GM12891 (cell line): ENCODE measurements around the gene TSEN54.

Source experiments
- DNase-seq: peaks from one replicate; pipeline ENCODE4 v3.0.0; 2011; ENCODE audit warnings: low spot score; ENCODE audit not compliant: insufficient read length
- FAIRE-seq: peaks from 2 replicates; lab custom pipeline; 2011; peaks lifted over from hg19 to GRCh38; lab: Jason Lieb, UNC
- PAX5 ChIP-seq: IDR thresholded peaks from 2 replicates; pipeline ENCODE4 v1.6.1; 2011; ENCODE audit warnings: low read length, moderate library complexity, mild to moderate bottlenecking; ENCODE audit not compliant: insufficient read depth, severe bottlenecking
- POLR2A ChIP-seq: IDR thresholded peaks from 2 replicates; pipeline ENCODE4 v1.6.1; 2011; ENCODE audit warnings: low read depth, low read length, control low read depth
- POLR2AphosphoS5 ChIP-seq: IDR thresholded peaks from 2 replicates; pipeline ENCODE4 v1.6.1; 2011; ENCODE audit warnings: low read depth, low read length, control low read depth
- POU2F2 ChIP-seq: IDR thresholded peaks from 2 replicates; pipeline ENCODE4 v1.6.1; 2011; ENCODE audit warnings: low read depth, mild to moderate bottlenecking, control low read depth, low read length, moderate library complexity
- SPI1 ChIP-seq: IDR thresholded peaks from 2 replicates; pipeline ENCODE4 v1.6.1; 2011; ENCODE audit warnings: low read depth, low read length, control low read depth
- TAF1 ChIP-seq: IDR thresholded peaks from 2 replicates; pipeline ENCODE4 v1.6.1; 2011; ENCODE audit warnings: low read depth, low read length, control low read depth

The TSEN54 gene

DNA sequence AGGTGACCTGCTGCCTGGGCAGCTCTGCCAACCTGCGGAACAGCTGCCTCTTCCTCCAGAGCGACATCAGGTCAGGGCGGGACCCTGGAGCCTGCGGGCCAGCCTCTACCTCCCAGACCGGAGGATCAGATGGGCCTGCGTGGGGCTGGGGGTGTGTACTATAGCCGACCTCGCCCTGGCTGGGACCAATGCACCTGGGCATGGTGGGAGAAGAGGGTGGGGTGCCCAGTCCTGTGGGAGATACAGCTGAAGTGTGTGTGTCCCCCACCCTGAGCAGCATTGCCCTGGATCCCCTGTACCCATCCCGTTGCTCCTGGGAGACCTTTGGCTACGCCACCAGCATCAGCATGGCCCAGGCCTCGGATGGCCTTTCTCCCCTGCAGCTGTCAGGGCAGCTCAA is 20.3 kb upstream of the TSEN54 start:
- DNase-seq: no peak
- TF ChIP-seq TAF1 (no peak), POLR2A (no peak), POU2F2 (no peak), PAX5 (no peak), SPI1 (no peak), POLR2AphosphoS5 (no peak)
- no peak for FAIRE-seq

DNA sequence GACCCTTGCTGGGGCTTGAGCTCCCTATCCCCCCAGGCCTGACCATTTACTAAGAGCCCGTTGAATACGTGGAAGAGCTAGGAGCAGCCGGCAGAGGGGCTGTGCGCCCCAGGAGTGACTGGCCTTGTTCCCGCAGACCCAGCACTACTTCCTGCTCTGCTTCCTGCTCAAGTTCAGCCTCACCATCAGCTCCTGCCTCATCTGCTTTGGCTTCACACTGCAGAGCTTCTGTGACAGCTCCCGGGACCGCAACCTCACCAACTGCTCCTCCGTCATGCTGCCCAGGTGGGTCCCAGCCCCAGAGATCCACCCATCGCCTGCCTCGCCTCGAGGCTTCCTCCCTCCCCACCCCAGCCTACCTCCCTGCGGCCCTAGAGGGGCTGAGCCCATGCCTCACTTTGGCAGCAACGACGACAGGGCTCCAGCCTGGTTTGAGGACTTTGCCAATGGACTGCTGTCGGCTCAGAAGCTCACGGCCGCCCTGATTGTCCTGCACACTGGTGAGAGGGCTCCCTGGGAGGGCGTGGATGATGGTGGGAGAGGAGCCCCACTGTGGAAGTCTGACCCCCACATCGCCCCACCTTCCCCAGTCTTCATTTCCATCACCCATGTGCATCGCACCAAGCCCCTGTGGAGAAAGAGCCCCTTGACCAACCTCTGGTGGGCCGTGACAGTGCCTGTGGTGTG is 18.1 kb upstream of the TSEN54 start:
- TF ChIP-seq TAF1: no peak
- TF ChIP-seq POLR2AphosphoS5: no peak
- no peak for FAIRE-seq
- no peak for DNase-seq

DNA sequence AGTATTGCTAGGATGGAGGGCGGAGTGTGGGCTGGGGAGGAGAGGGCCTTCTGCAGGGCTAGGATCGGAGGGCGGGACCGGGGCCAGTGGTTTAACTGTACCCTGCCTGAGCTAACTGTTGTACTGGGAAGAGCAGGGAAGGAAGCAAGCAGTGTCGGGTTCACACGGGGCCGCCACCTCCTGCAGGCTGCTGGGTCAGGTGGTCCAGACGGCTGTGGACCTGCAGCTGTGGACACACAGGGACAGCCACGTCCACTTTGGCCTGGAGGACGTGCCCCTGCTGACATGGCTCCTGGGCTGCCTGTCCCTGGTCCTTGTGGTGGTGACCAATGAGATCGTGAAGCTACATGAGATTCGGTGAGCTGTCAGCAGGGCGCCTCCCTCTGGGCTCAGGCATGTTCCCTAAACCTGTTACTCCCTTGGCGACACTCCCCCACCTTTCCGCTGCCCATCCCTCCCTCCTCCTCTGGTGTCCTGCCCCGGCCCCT is 17.6 kb upstream of the TSEN54 start:
- TF ChIP-seq SPI1 (no peak), POLR2A (no peak), PAX5 (no peak), POLR2AphosphoS5 (no peak), POU2F2 (no peak), TAF1 (no peak)
- FAIRE-seq (no peak), DNase-seq (no peak)

DNA sequence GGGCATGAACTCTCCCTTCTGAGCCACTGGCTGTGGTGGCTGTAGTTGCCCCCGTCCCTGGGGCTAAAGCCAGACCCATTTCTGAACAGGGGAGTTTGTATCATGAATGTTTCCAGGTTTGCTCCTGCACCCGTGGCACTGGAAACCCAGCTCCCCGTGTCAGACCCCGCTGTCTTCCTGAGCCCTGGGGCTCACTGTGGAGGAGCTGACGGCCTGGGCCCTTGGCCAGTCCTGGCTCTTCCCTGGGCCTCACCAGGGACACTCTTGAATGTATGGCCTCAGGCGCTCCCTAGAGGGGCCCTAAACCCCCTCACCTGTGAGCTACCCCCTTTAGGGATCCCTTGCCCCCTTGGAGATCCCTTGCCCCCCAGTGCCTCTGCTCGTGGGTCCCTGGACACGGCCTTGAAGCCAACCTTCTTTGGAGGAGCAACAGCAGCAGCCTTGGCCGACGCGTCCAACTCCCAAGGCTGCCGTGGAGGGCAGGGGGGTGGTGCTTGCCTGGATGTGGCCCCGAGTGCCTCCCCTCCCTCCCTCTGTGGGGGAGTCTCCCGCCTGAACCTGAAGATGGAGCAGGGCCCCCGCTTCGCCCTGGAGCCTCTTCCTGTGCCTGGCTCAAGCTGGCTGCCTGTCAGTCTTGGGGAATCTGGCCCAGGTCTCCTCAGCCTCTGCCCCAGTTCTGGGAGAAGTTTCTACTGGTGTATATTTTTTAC is 16.9 kb upstream of the TSEN54 start:
- TF ChIP-seq PAX5 (no peak), SPI1 (no peak), POLR2AphosphoS5 (no peak), POLR2A (no peak), TAF1 (no peak), POU2F2 (no peak)
- no peak for FAIRE-seq
- DNase-seq: no peak

DNA sequence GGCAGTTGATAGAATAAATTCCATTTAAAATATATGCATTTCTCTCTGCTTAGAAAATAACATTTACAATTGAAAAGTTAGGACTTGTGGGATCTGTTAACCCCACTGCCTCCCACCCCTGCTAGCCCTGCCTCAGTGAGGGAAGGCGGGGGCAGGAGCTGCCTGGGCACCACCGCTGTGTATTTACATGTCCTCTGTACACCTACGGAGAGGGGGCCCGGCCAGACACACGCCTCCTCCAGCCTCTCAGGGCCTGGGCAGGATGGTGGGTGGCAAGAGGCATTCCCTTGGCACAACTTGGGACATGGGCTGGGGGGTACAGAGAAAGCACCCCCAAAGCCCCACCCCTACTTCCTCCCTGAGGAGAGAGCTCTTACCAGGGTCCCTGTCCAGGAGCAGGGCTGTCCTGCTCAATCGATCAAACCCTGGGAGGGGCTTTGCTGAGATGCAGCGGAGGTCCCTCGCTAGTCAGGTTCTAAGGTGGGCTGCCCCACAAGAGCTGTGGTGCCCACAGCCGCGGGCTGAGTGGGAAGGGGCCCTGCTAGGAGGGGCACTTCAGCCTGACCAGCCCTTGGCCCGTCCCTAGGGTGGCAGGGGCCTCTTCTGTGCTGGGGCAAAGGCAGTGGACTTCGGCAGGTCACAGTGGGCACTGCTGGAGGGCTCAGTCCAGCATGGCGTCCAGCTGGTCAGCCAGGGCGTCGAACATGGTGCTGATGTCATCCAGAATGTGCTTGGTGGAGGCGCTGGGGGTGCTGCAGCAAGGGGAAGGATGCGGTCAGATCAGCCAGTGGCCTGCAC is 15.7 kb upstream of the TSEN54 start:
- TF ChIP-seq POU2F2: no peak
- no peak for TF ChIP-seq PAX5
- DNase-seq (no peak), FAIRE-seq (no peak)

DNA sequence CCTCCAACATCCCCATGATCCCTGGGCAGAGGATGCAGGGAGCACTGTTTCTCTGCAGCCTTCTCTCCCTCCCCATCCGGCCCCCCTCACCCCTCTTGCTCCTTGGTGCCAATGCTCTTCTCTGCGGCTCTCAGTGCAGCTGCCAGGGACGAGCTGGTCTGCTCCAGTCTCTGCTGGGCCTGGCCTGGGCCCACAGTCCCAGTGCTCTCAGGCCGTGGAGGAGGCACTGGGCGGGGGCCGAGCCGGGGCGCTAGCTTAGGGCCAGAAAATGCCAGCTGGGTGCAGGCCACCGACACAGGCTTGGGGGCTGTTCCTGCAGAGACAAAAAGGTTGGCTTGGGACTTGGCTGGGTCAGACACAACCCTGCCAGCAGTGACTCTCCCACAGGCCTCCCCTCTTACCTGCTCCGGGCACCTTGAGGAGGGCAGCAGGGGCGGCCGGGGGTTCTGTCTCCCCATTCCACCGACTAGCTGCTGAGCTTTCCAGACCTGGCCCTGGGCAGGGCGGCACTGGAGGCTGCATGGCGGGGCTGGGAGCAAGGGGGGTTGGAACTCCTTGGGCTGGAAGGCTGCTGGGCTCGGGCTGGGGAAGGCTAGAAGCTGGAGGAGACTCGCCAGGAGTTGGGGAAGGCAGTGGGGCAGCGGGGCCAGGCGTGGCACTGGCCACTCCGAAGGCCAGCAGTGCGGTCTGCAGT is 14.8 kb upstream of the TSEN54 start:
- DNase-seq (no peak), FAIRE-seq (no peak)
- TF ChIP-seq TAF1 (no peak), POLR2AphosphoS5 (no peak), POU2F2 (no peak)

DNA sequence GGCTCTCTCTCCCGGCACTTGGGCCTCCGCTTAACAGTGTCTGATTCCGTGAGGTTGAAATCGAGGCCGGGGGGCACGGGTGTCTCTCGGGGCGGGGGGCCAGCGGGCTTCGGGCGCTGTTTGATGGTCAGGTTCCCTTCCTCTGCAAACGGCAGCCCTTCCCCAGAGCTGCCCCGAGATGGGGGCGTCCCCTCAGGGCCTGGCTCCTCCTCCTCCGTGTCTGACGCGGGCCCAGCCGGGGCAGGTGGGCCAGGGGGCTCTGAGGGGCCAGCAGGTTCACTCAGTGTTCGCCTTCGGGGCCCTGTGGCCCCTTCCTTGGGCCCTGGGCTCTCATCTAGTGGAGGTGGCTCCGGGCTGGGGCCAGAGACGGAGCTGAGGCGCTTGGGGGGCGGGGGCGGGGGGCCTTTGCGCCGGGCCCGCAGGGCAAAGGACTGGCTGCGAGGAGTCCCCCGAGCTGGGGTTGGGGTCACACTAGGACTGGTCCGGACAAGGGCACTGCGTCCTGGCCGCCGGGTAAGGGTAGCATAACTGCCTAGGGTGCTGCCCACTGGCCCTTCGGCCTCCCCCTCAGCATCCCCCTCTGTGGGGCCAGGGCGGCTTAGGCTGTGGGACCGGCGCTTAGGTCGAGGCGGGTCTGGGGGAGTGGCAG is 14.1 kb upstream of the TSEN54 start:
- TF ChIP-seq TAF1: no peak
- TF ChIP-seq PAX5: no peak
- no peak for TF ChIP-seq POLR2A
- TF ChIP-seq POLR2AphosphoS5: no peak
- TF ChIP-seq POU2F2: no peak
- no peak for TF ChIP-seq SPI1
- no peak for DNase-seq
- FAIRE-seq: no peak

DNA sequence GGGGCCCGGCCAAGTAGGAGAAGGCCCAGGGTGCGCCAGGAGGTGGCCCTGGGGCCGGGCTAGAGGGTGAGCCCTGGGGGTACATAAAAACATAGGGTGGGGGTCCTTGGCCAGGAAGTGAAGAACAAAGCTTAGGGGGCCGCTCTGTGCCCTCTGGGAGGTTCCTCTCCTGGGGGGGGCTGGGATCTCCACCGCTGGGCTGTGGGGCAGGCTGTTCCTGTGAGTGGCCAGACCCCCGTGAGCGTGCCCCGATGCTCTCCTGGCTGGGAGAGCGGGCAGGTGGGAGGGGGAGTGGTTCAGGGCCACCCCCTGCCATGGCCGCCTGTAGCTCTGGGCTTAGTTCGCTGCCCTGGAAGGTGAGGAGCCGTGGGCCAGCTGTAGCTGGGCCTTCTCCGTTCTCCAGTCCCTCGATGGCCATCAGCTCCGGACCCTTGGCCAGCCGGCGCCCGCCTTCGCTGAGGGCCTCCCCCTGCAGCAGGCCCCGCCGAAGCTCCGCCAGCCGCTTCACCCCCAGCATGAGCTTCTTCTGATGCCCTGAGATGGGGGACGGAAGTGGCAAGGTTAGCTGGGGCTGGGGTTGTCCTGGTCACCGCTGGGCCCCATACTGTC is 13.5 kb upstream of the TSEN54 start:
- DNase-seq: no peak
- FAIRE-seq: no peak
- TF ChIP-seq PAX5: no peak
- TF ChIP-seq SPI1: no peak
- no peak for TF ChIP-seq POU2F2

DNA sequence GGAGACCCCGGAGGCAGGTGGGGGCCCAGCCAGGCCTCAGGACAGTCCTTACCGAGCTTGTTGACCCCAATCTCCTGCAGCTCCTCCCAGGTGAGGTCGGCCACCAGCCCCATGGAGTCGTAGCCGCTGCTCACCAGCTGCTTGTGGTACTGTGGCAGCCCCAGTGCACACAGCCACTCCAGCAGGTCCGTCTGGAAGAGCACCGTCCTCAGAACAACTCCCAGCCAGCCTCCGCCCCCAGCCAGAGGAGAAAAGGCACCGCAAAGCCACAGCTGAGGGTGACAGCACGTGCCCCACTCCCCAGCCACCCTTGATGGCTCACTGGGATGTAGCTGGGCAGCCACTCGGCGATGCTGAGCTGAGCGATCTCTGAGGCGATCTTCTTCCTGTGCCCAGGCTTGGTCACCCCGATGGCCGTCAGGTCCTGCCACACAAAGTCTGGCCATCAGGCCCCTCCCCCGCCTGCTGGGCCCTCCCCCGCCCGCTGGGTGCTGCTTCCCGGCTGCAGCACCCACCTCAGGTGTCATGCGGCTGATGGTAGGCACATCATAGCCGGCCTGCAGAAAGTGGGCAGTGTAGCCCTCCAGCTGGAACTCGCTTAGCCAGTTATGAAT is 12.9 kb upstream of the TSEN54 start:
- DNase-seq: no peak
- no peak for FAIRE-seq
- no peak for TF ChIP-seq POLR2AphosphoS5
- TF ChIP-seq PAX5: no peak
- TF ChIP-seq POU2F2: no peak
- no peak for TF ChIP-seq POLR2A
- no peak for TF ChIP-seq SPI1
- no peak for TF ChIP-seq TAF1
